OCI-LY3 (cell line): Measurements from ENCODE around the gene OR2T35.

ENCODE experiments used
- H2AFZ ChIP-seq: fragments of 200-600, 300-600 bp; shearing (Covaris generic); 2 replicates; pipeline ENCODE4 v1.6.0; 2014; ENCODE audit warnings: antibody characterized with exemption, low read depth, low read length
- H3K27ac ChIP-seq: fragments of 200-600, 300-600 bp; sonication (generic); 2 replicates; pipeline ENCODE4 v1.5.1; 2014; ENCODE audit warnings: mild to moderate bottlenecking, low read length, moderate library complexity, mixed read lengths
- H3K27me3 ChIP-seq: fragments of 200-600, 300-600 bp; sonication (generic); 2 replicates; pipeline ENCODE4 v1.6.1; 2014; ENCODE audit warnings: low read depth, low read length, mixed read lengths
- H3K36me3 ChIP-seq: fragments of 200-600, 300-600 bp; sonication (generic); replicated peaks from 2 replicates; pipeline ENCODE3; 2014; ENCODE audit warnings: low read depth, low read length, mixed read lengths
- H3K4me1 ChIP-seq: fragments of 300-600, 200-600 bp; sonication (generic); 2 replicates; pipeline ENCODE4 v1.6.1; 2014; ENCODE audit warnings: low read length, mixed read lengths
- H3K4me2 ChIP-seq: fragments of 200-600, 300-600 bp; sonication (generic); 2 replicates; pipeline ENCODE4 v1.6.1; 2014; ENCODE audit warnings: low read length, mixed read lengths
- H3K4me3 ChIP-seq: fragments of 300-600, 200-600 bp; sonication (generic); 2 replicates; pipeline ENCODE4 v1.5.1; 2014; ENCODE audit warnings: antibody characterized with exemption, mild to moderate bottlenecking, low read length, moderate library complexity
- H3K79me2 ChIP-seq: fragments of 300-600, 200-600 bp; shearing (Covaris generic); 2 replicates; pipeline ENCODE4 v1.6.1; 2014; ENCODE audit warnings: mild to moderate bottlenecking, low read length, mixed read lengths
- H3K9ac ChIP-seq: fragments of 300-600, 200-600 bp; shearing (Covaris generic); 2 replicates; pipeline ENCODE4 v1.6.0; 2014; ENCODE audit warnings: mild to moderate bottlenecking, low read length, moderate library complexity
- H3K9me3 ChIP-seq: fragments of 200-600, 300-600 bp; shearing (Covaris generic); 2 replicates; pipeline ENCODE4 v1.6.1; 2014; ENCODE audit warnings: low read length, mixed read lengths; ENCODE audit not compliant: insufficient read depth
- H4K20me1 ChIP-seq: fragments of 200-600, 300-600 bp; sonication (generic); 2 replicates; pipeline ENCODE4 v1.6.1; 2016; ENCODE audit warnings: low read length, mixed read lengths; ENCODE audit not compliant: insufficient read depth
- CTCF ChIP-seq: fragments of 200-600, 300-600 bp; sonication (generic); IDR thresholded peaks from 2 replicates; pipeline ENCODE4 v1.5.1; 2014; ENCODE audit warnings: antibody characterized with exemption, low read length, low read depth
- EZH2phosphoT487 ChIP-seq: fragments of 200-600 bp; shearing (Covaris generic); IDR thresholded peaks from 2 replicates; pipeline ENCODE4 v1.6.1; 2018; ENCODE audit warnings: antibody characterized with exemption, mixed run types, low read depth

OR2T35 gene

DNA sequence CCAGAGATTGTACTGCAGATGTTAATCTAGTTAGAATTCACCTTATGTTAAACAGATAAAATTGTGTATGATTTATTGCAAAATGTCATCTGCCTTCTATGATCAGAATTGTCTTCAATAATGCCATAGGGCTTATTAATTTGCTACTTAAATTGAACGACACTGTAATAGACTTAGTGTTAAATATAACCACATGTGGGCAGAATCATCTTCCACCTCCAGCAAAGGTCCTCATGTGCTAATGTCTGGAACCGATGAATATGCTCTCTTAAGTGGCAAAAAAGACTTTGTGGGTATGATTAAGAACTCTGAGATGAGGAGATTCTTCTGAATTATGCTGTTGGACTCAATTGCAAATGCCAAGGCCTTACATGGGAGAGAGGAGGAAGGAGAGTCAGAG is 14.5 kb downstream of the OR2T35 start:
- H3K27me3 ChIP-seq: no peaks in the 10 kb centered on the region
- no peak overlapping the region for H3K4me2 ChIP-seq
- H3K36me3 ChIP-seq: no peaks in the 10 kb centered on the region
- no peak overlapping the region for H3K4me3 ChIP-seq
- no peaks in the 10 kb centered on the region for H3K79me2 ChIP-seq
- H3K4me1 ChIP-seq: no peaks in the 10 kb centered on the region
- TF ChIP-seq EZH2phosphoT487 (no peak), CTCF (no peak)
- no peak overlapping the region for H3K27ac ChIP-seq
- no peak overlapping the region for H3K9ac ChIP-seq
- H3K9me3 ChIP-seq: no peaks in the 10 kb centered on the region
- H4K20me1 ChIP-seq: no peaks in the 10 kb centered on the region
- H2AFZ ChIP-seq: no peak overlapping the region

- H3K27ac ChIP-seq: no peak overlapping the region
- H3K4me1 ChIP-seq: no peaks in the 10 kb centered on the region
- H3K4me2 ChIP-seq: no peak overlapping the region
- TF ChIP-seq EZH2phosphoT487 (no peak), CTCF (no peak)
- H3K27me3 ChIP-seq: no peaks in the 10 kb centered on the region
- H2AFZ ChIP-seq: no peak overlapping the region
- no peaks in the 10 kb centered on the region for H3K79me2 ChIP-seq
- no peaks in the 10 kb centered on the region for H3K36me3 ChIP-seq
- no peaks in the 10 kb centered on the region for H4K20me1 ChIP-seq
- no peak overlapping the region for H3K9ac ChIP-seq
- no peak overlapping the region for H3K4me3 ChIP-seq
- no peaks in the 10 kb centered on the region for H3K9me3 ChIP-seq
These were observed 16.9 kb downstream of the OR2T35 start for GRCh38 chr1:248627971-248628844.

DNA sequence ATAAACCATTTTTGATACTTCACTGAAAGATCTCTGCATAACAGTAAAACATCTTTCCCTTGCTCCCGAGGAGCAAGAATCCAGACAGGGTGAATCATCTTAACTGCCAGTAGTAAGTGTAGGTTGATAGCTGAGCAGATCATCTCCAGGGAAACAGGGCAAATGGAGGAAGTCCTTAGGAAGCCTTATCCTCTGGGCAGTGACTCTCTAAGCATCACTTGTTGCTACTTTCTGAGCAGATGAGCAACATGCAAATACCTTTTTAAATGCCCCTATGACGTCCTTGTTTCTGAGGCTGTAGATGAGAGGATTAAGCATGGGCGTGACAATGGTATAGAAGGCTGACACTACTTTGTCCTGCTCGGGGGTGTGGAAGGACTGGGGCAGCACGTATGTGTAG is 19.1 kb downstream of the OR2T35 start:
- H3K27me3 ChIP-seq: no peaks in the 10 kb centered on the region
- TF ChIP-seq EZH2phosphoT487 (no peak), CTCF (no peak)
- no peak overlapping the region for H3K9ac ChIP-seq
- H3K4me1 ChIP-seq: no peaks in the 10 kb centered on the region
- no peak overlapping the region for H3K4me3 ChIP-seq
- H3K27ac ChIP-seq: no peak overlapping the region
- no peaks in the 10 kb centered on the region for H4K20me1 ChIP-seq
- H2AFZ ChIP-seq: no peak overlapping the region
- no peaks in the 10 kb centered on the region for H3K79me2 ChIP-seq
- no peaks in the 10 kb centered on the region for H3K9me3 ChIP-seq
- no peaks in the 10 kb centered on the region for H3K36me3 ChIP-seq
- no peak overlapping the region for H3K4me2 ChIP-seq

DNA sequence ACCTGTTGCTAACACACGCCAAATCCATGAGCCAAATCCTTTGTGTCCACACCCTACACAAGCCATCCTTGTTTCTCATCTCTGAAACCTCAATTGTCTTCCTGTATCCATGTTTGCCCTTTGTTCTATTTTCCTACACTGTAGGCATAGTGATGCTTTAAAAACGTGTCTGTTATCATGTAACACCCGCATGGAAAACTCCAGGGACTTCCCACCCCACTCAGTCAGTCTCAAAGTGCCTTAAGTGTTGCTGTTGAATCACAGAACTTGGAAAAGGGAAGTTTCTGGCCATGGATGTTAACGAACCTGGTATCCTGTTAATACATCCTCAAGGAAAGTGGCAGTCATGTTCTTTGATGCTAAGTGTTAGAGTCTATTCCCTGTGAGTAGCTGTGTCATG is 19.9 kb downstream of the OR2T35 start:
- no peak overlapping the region for H3K4me2 ChIP-seq
- no peaks in the 10 kb centered on the region for H3K79me2 ChIP-seq
- no peaks in the 10 kb centered on the region for H3K36me3 ChIP-seq
- H3K9ac ChIP-seq: no peak overlapping the region
- TF ChIP-seq EZH2phosphoT487: no peak
- no peak for TF ChIP-seq CTCF
- no peak overlapping the region for H3K4me3 ChIP-seq
- H2AFZ ChIP-seq: no peak overlapping the region
- H3K4me1 ChIP-seq: no peaks in the 10 kb centered on the region
- H3K27me3 ChIP-seq: no peaks in the 10 kb centered on the region
- H3K9me3 ChIP-seq: no peaks in the 10 kb centered on the region
- no peak overlapping the region for H3K27ac ChIP-seq
- no peaks in the 10 kb centered on the region for H4K20me1 ChIP-seq
